ENCODE measurements around the gene HLA-DRA.

GRCh38 chr6:32483968-32484613 is 44.4 kb downstream of the HLA-DRA start:
- TF ChIP-seq EZH2 (IDR thresholded peaks at IDR 0.05) (no peak), POLR2AphosphoS5 (IDR thresholded peaks at IDR 0.05; ENCODE audit: borderline replicate concordance, low read depth, low read length) (no peak)
